ENCODE results near the gene ZCCHC10. TPM values are rescaled to one million over a fixed set of nuclear protein-coding genes. Genes with fewer than 3 reads are reported as not detected.

ZCCHC10 gene
- total and polyA plus RNA-seq, 11 donors = 9.9 to 24.1 (median 17.1) TPM

- Histone ChIP-seq H3K27ac (peak overlapping the region; percentile 87 to 99 (median 97)), H3K9me3 (no peaks in the 10 kb centered on the region), H3K4me1 (peaks cover 5 to 59% (median 43%) of the 10 kb centered on the region in 12 donors), H3K27me3 (no peaks in the 10 kb centered on the region), H3K36me3 (peaks cover 0 to 4% (median 0%) of the 10 kb centered on the region in 9 donors), H3K4me3 (peak overlapping the region; percentile 54 to 99 (median 80))
- DNase-seq = peak; percentile 49 to 80 (median 63)
- no peak for TF ChIP-seq POLR2A (IDR thresholded peaks at IDR 0.05)
- no peak for TF ChIP-seq CTCF (IDR thresholded peaks at IDR 0.05)
- ATAC-seq = peak in 3 of 4 donors; percentile 33 to 58 (median 52)
- WGBS, 4 donors = 1 to 3% (median 1%) methylated on average over 50 to 59 of the region's 59 CpGs
- intact Hi-C loops (cut with DNase I) = loop anchor here in 3 of 10 donors (5.0 to 10.0 kb wide), 3 partner anchors 88 to 188 kb away; partner anchors contain the start of genes AFF4 (in 2 of the 3), GDF9 (in 1 of the 3) and UQCRQ (in 1 of the 3)
Measured at GRCh38 chr5:133052317-133053175, 26.2 kb upstream of the ZCCHC10 start.

GRCh38 chr5:133051542-133052316 is 25.4 kb upstream of the ZCCHC10 start, which contains the start of gene HSPA4:
Gene HSPA4 (plus strand): TSS chr5:133052013. CDS start chr5:133052251, 238 bp downstream.
- TF ChIP-seq POLR2A (IDR thresholded peaks at IDR 0.05) (peak; percentile 82 to 96), CTCF (IDR thresholded peaks at IDR 0.05) (no peak)
- H3K4me1 ChIP-seq = peaks cover 5 to 50% (median 40%) of the 10 kb centered on the region in 12 donors
- no peaks in the 10 kb centered on the region for H3K27me3 ChIP-seq
- DNase-seq (peak; percentile 97 to 98 (median 98)), ATAC-seq (peak; percentile 87 to 95 (median 92))
- intact Hi-C loops (cut with DNase I) = loop anchor here in 5 of 10 donors (1.0 to 10.0 kb wide), 6 partner anchors 25 to 187 kb away; partner anchors contain the start of genes AFF4 (in 5 of the 5), ZCCHC10 (in 2 of the 5), GDF9 (in 1 of the 5) and UQCRQ (in 1 of the 5)
- H3K27ac ChIP-seq = peak within 1 kb of the TSS; percentile 87 to 99 (median 97)
- no peaks in the 10 kb centered on the region for H3K9me3 ChIP-seq
- H3K36me3 ChIP-seq = peaks cover 0 to 4% (median 0%) of the 10 kb centered on the region in 9 donors
- peak within 1 kb of the TSS; percentile 54 to 99 (median 80) for H3K4me3 ChIP-seq
- WGBS, 4 donors = 0 to 2% (median 1%) methylated on average over 44 to 68 of the region's 68 CpGs

GRCh38 chr5:133051061-133051541 is 24.8 kb upstream of the ZCCHC10 start:
- Histone ChIP-seq H3K4me3 (peak overlapping the region; percentile 54 to 99 (median 80)), H3K36me3 (peaks cover 0 to 4% (median 0%) of the 10 kb centered on the region in 9 donors), H3K9me3 (no peaks in the 10 kb centered on the region), H3K4me1 (peaks cover 5 to 48% (median 36%) of the 10 kb centered on the region in 12 donors), H3K27ac (peak overlapping the region; percentile 87 to 99 (median 97)), H3K27me3 (no peaks in the 10 kb centered on the region)
- TF ChIP-seq POLR2A (IDR thresholded peaks at IDR 0.05) = no peak
- intact Hi-C loops (cut with DNase I) = loop anchor here in 5 of 10 donors (1.0 to 10.0 kb wide), 6 partner anchors 24 to 186 kb away; partner anchors contain the start of genes AFF4 (in 5 of the 5), ZCCHC10 (in 2 of the 5), GDF9 (in 1 of the 5) and UQCRQ (in 1 of the 5)
- peak in 1 of 4 donors; percentile 6 for ATAC-seq
- WGBS, 4 donors = 2 to 6% (median 4%) methylated on average over 11 to 15 of the region's 15 CpGs
- DNase-seq = no peak

- no peak for ATAC-seq
- Histone ChIP-seq H3K27ac (peak overlapping the region; percentile 87 to 99 (median 97)), H3K4me3 (peak overlapping the region in 10 of 12 donors; percentile 67 to 99 (median 80)), H3K27me3 (no peaks in the 10 kb centered on the region), H3K9me3 (no peaks in the 10 kb centered on the region), H3K4me1 (peaks cover 5 to 48% (median 35%) of the 10 kb centered on the region in 12 donors), H3K36me3 (peaks cover 0 to 4% (median 0%) of the 10 kb centered on the region in 9 donors)
- 36 to 55% (median 48%) methylated on average over 4 of the region's 4 CpGs for WGBS, 4 donors
- DNase-seq = no peak
- intact Hi-C loops (cut with DNase I) = loop anchor here in 5 of 10 donors (2.0 to 10.0 kb wide), 5 partner anchors 24 to 186 kb away; partner anchors contain the start of genes AFF4 (in 4 of the 5), ZCCHC10 (in 2 of the 5), GDF9 (in 1 of the 5) and UQCRQ (in 1 of the 5)
- TF ChIP-seq POLR2A (IDR thresholded peaks at IDR 0.05) (no peak), CTCF (IDR thresholded peaks at IDR 0.05) (no peak)
Measured at GRCh38 chr5:133050521-133050920, 24.2 kb upstream of the ZCCHC10 start.
